Astrocyte (in vitro differentiated cells and primary cell): Measurements from ENCODE around the gene GGACT.

ENCODE experiments used
- CTCF ChIP-seq: IDR thresholded peaks from 2 replicates; pipeline ENCODE4 v1.5.1; 2011; ENCODE audit warnings: low read depth, mild to moderate bottlenecking, inconsistent platforms, low read length, moderate library complexity; ENCODE audit not compliant: insufficient read depth
- EZH2 ChIP-seq: IDR thresholded peaks from 2 replicates; pipeline ENCODE4 v1.6.1; 2012; ENCODE audit warnings: mild to moderate bottlenecking, low read length, inconsistent platforms; ENCODE audit not compliant: insufficient read depth

DNA sequence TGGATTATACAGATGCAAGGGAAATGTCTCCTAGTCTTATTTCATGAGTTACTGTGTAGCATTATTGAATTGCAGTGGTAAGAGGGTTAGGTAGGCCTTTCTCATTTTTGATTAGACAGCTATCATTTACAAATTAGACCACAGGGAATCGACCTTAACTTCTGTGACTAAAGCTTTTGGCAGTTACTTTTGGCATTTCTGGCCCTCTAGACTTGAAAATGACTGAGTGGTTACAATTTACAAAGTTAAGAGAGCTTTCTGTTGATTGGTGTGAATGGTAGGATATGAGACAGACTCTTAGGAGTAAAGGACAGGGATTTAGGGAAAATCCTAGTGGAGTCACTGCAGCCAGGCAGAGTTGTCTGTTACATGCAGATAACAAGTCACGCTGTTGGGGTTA is 86.1 kb downstream of the GGACT start:
- TF ChIP-seq CTCF (no peak), EZH2 (no peak)
